Breast epithelium (tissue), 4 donors: ENCODE results near the gene CACNA1A. TPM values are rescaled to one million over a fixed set of nuclear protein-coding genes. Genes with fewer than 3 reads are reported as not detected.
"Not testable (repeated sequence)": the region's sequence is repeated elsewhere in the genome, so short reads cannot be mapped to it uniquely, and the experiment has no call there.

ENCODE experiments used
- DNase-seq, 2 donors: peaks; one replicate each; pipeline ENCODE4 v3.0.0-alpha.2; 2019; ENCODE audit warnings: low spot score in 2 of 2
- H3K27ac ChIP-seq, 2 donors: fragments of 200-600 bp; sonication (generic) in 1 of 2; one replicate each; pipeline ENCODE4 v1.5.1; 2016 to 2019; ENCODE audit warnings: mild to moderate bottlenecking in 1 of 2
- H3K27me3 ChIP-seq, 2 donors: fragments of 200-600 bp; sonication (generic) in 1 of 2; one replicate each; pipeline versions ENCODE4 v1.5.1 to v1.6.0; 2017 to 2019; ENCODE audit warnings: control low read depth in 1 of 2, mild to moderate bottlenecking in 1 of 2
- H3K36me3 ChIP-seq: fragments of 200-600 bp; one replicate; pipeline ENCODE4 v1.5.1; 2019
- H3K4me1 ChIP-seq, 2 donors: fragments of 200-600 bp; sonication (generic); one replicate each; pipeline ENCODE4 v1.5.1; 2016 to 2019; ENCODE audit warnings: control low read depth in 1 of 2
- H3K4me3 ChIP-seq, 3 donors: fragments of 200-600 bp; sonication (generic); 1 replicate in 2 of 3; 2 replicates in 1 of 3; pipeline ENCODE4 v1.5.1; 2016 to 2019; ENCODE audit warnings: mild to moderate bottlenecking in 3 of 3, moderate library complexity in 2 of 3
- H3K9me3 ChIP-seq, 2 donors: fragments of 200-600 bp; sonication (generic) in 1 of 2; one replicate each; pipeline ENCODE4 v1.5.1; 2016 to 2019; ENCODE audit warnings: control low read depth in 1 of 2
- POLR2A ChIP-seq: fragments of 450-650 bp; IDR thresholded peaks from one replicate; pipeline ENCODE4 v1.6.1; 2016; ENCODE audit warnings: antibody characterized with exemption, mild to moderate bottlenecking, moderate library complexity
- POLR2AphosphoS5 ChIP-seq, 3 donors: sonication (generic); formaldehyde crosslinking; IDR thresholded peaks; one replicate each; pipeline ENCODE4 v1.6.1; 2017; ENCODE audit warnings: antibody characterized with exemption in 3 of 3
- intact Hi-C: fragments of 100-400 bp; cut with DNase I; formaldehyde crosslinking; loops from one replicate; pipeline ENCODE4 v1.15.1; 2023; ENCODE audit warnings: low total_unique reads
- total RNA-seq, 3 donors: library from RNA; depleted of rRNA; stranded (reverse); fragments of >200 nt; gene quantifications; one replicate each; pipeline ENCODE4 v1.1.0, GENCODE V29; 2016
- TF ChIP-seq, protein P1 (sequence below), 3 donors: fragments of 450-650 bp; IDR thresholded peaks; one replicate each; pipeline ENCODE4 v1.5.1; 2016 to 2017; ENCODE audit warnings: antibody characterized with exemption in 3 of 3, mild to moderate bottlenecking in 3 of 3, moderate library complexity in 3 of 3

CACNA1A gene
- total RNA-seq, 3 donors from 2014 or later = 0.16 to 1.0 (median 0.33) TPM

DNA sequence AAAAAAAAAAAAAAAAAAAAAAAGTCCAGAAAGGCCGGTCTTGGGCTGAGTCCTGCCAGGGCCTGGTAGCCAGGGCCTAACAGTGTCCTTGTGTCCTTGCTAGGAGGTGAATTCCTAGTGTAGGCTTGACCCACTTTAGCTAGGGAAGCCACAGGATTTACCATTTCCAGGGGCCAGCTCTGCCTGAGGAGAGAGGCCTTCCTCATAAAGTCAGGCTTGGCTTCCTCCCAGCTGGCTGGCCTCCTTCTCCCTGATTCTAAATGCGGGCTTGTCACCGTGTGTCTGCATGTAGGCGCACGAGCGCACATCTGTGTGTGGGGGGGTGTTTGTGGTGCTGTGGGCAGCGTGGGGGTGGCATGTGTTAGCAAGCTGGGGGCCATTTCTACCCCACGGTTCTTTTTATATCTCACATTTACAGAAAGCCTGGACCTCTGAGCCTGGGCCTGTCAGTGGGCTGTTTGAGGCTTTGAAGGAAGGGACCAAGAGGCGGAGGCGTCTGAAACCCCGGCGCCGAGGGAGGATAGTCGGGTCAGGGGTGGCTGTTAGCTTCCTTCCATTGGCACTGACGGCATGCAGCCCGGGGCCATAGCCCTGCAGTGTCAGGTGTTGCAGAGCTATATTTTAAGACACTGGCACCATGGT lies 324.4 kb downstream of the CACNA1A start:
- intact Hi-C loops = no loop called here
- Histone ChIP-seq H3K4me3 (no peak overlapping the region), H3K9me3 (no peaks in the 10 kb centered on the region), H3K36me3 (no peaks in the 10 kb centered on the region), H3K27ac (peak overlapping the region; percentile 20 to 57), H3K4me1 (peaks cover 0 to 7% of the 10 kb centered on the region in 2 donors), H3K27me3 (no peaks in the 10 kb centered on the region)
- TF ChIP-seq POLR2AphosphoS5 (IDR thresholded peaks at IDR 0.05) (no peak), POLR2A (no peak)
- TF ChIP-seq, protein P1, sequence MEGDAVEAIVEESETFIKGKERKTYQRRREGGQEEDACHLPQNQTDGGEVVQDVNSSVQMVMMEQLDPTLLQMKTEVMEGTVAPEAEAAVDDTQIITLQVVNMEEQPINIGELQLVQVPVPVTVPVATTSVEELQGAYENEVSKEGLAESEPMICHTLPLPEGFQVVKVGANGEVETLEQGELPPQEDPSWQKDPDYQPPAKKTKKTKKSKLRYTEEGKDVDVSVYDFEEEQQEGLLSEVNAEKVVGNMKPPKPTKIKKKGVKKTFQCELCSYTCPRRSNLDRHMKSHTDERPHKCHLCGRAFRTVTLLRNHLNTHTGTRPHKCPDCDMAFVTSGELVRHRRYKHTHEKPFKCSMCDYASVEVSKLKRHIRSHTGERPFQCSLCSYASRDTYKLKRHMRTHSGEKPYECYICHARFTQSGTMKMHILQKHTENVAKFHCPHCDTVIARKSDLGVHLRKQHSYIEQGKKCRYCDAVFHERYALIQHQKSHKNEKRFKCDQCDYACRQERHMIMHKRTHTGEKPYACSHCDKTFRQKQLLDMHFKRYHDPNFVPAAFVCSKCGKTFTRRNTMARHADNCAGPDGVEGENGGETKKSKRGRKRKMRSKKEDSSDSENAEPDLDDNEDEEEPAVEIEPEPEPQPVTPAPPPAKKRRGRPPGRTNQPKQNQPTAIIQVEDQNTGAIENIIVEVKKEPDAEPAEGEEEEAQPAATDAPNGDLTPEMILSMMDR (IDR thresholded peaks at IDR 0.05) = no peak
- DNase-seq = peak; percentile 59 to 67

DNA sequence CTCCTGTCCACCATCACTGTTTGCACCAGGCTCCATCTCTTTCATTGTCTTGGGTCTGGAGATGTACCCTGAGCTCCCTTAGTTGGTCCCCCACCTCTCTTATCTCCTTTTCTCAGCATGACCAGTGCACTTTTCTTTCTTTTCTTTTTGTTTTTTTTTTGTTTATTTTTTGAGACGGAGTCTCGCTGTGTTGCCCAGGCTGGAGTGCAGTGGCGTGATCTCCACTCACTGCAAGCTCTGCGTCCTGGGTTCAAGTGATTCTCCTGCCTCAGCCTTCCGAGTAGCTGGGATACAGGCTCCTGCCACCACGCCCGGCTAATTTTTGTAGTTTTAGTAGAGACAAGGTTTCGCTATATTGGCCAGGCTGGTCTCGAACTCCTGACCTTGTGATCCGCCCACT lies 328.0 kb downstream of the CACNA1A start:
- H3K9me3 ChIP-seq, H3K36me3 ChIP-seq, H3K27me3 ChIP-seq, H3K4me1 ChIP-seq, intact Hi-C loops, H3K27ac ChIP-seq, H3K4me3 ChIP-seq, DNase-seq: not testable (repeated sequence)

DNA sequence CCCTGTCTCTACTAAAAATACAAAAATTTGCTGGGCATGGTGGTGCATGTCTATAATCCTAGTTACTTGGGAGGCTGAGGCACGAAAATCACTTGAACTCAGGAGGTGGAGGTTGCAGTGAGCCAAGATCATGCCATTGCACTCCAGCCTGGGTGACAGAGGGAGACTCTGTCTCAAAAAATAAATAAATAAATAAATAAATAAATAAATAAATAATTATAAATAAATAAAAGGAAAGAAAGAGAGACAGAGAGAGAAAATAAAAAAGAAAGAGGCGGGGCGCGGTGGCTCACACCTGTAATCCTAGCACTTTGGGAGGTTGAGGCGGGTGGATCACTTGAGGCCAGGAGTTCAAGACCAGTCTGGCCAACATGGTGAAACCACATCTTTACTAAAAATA lies 328.7 kb downstream of the CACNA1A start:
- H3K9me3 ChIP-seq, H3K36me3 ChIP-seq, H3K4me3 ChIP-seq, H3K27me3 ChIP-seq, H3K4me1 ChIP-seq, H3K27ac ChIP-seq, intact Hi-C loops, DNase-seq: not testable (repeated sequence)

GRCh38 chr19:13176345-13176744 lies 329.9 kb downstream of the CACNA1A start:
- H3K9me3 ChIP-seq = no peaks in the 10 kb centered on the region
- H3K27ac ChIP-seq = no peak overlapping the region
- H3K4me3 ChIP-seq = no peak overlapping the region
- TF ChIP-seq POLR2AphosphoS5 (IDR thresholded peaks at IDR 0.05) (no peak), POLR2A (no peak)
- TF ChIP-seq, protein P1 (IDR thresholded peaks at IDR 0.05) = no peak
- intact Hi-C loops = no loop called here
- H3K4me1 ChIP-seq = peaks cover 0 to 6% of the 10 kb centered on the region in 2 donors
- no peaks in the 10 kb centered on the region for H3K36me3 ChIP-seq
- DNase-seq = no peak
- no peaks in the 10 kb centered on the region for H3K27me3 ChIP-seq

- H3K27ac ChIP-seq = peak overlapping the region; percentile 68 to 87
- intact Hi-C loops = no loop called here
- H3K4me1 ChIP-seq = peaks cover 0 to 6% of the 10 kb centered on the region in 2 donors
Observed at GRCh38 chr19:13173139-13173737, 333.0 kb downstream of the CACNA1A start.

More at GRCh38 chr19:13173139-13173737, 333.0 kb downstream of the CACNA1A start:
- TF ChIP-seq POLR2AphosphoS5 (IDR thresholded peaks at IDR 0.05) = no peak
- TF ChIP-seq, protein P1 (IDR thresholded peaks at IDR 0.05) = no peak
- no peak for TF ChIP-seq POLR2A
- Histone ChIP-seq H3K36me3 (no peaks in the 10 kb centered on the region), H3K27me3 (no peaks in the 10 kb centered on the region), H3K4me3 (no peak overlapping the region), H3K9me3 (no peaks in the 10 kb centered on the region)
- DNase-seq = no peak
